GM21423 (cell line): ENCODE data around the gene PBX1.

ENCODE experiments used
- ATAC-seq: cut with Tn5 transposase; IDR thresholded peaks from one replicate; pipeline ENCODE4 v1.9.1; 2021; ENCODE audit warnings: mild to moderate bottlenecking, moderate library complexity; ENCODE audit not compliant: unreplicated experiment

The PBX1 gene

GRCh38 chr1:164846731-164847691 lies 288.0 kb downstream of the PBX1 start:
- ATAC-seq: no peak

GRCh38 chr1:164853146-164853545 lies 294.2 kb downstream of the PBX1 start:
- no peak for ATAC-seq

- no peak for ATAC-seq
Measured at GRCh38 chr1:164855716-164856329, 296.8 kb downstream of the PBX1 start.

GRCh38 chr1:164856381-164856780 lies 297.4 kb downstream of the PBX1 start:
- no peak for ATAC-seq

GRCh38 chr1:164857439-164857838 lies 298.5 kb downstream of the PBX1 start:
- ATAC-seq: no peak

- no peak for ATAC-seq
Measured at GRCh38 chr1:164858096-164858632, 299.2 kb downstream of the PBX1 start.

- no peak for ATAC-seq
Measured at GRCh38 chr1:164861632-164862031, 302.6 kb downstream of the PBX1 start.

GRCh38 chr1:164863056-164863455 lies 304.1 kb downstream of the PBX1 start:
- ATAC-seq: no peak

GRCh38 chr1:164864161-164864560 lies 305.2 kb downstream of the PBX1 start:
- no peak for ATAC-seq

- no peak for ATAC-seq
Measured at GRCh38 chr1:164865385-164865784, 306.4 kb downstream of the PBX1 start.

- ATAC-seq: no peak
Measured at GRCh38 chr1:164867590-164867989, 308.6 kb downstream of the PBX1 start.

GRCh38 chr1:164868990-164869389 lies 310.0 kb downstream of the PBX1 start:
- no peak for ATAC-seq

GRCh38 chr1:164875518-164875917 lies 316.5 kb downstream of the PBX1 start:
- ATAC-seq: no peak

GRCh38 chr1:164876398-164877116 lies 317.6 kb downstream of the PBX1 start:
- no peak for ATAC-seq

- ATAC-seq: no peak
Measured at GRCh38 chr1:164880199-164880598, 321.2 kb downstream of the PBX1 start.

GRCh38 chr1:164880644-164881043 lies 321.7 kb downstream of the PBX1 start:
- ATAC-seq: no peak

GRCh38 chr1:164885311-164885710 lies 326.3 kb downstream of the PBX1 start:
- no peak for ATAC-seq

GRCh38 chr1:164886101-164886500 lies 327.1 kb downstream of the PBX1 start:
- ATAC-seq: no peak

GRCh38 chr1:164891615-164892014 lies 332.6 kb downstream of the PBX1 start:
- no peak for ATAC-seq

- no peak for ATAC-seq
Measured at GRCh38 chr1:164895026-164895912, 336.3 kb downstream of the PBX1 start.
